Retinal pigment epithelial cell (primary cell): ENCODE measurements around the gene GABRG3.

Source experiments
- DNase-seq: peaks from one replicate; pipeline ENCODE4 v3.0.0-alpha.2; 2010; ENCODE audit warnings: low read depth
- H3K4me3 ChIP-seq: 2 replicates; pipeline ENCODE4 v1.5.1; 2011; ENCODE audit warnings: mild to moderate bottlenecking, low read length, control low read depth, moderate library complexity
- TF ChIP-seq, protein P1 (sequence below): conservative IDR thresholded peaks from 2 replicates; pipeline ENCODE4 v1.5.1; 2011; ENCODE audit warnings: low read depth, low read length, control low read depth, inconsistent platforms

GABRG3 gene

DNA sequence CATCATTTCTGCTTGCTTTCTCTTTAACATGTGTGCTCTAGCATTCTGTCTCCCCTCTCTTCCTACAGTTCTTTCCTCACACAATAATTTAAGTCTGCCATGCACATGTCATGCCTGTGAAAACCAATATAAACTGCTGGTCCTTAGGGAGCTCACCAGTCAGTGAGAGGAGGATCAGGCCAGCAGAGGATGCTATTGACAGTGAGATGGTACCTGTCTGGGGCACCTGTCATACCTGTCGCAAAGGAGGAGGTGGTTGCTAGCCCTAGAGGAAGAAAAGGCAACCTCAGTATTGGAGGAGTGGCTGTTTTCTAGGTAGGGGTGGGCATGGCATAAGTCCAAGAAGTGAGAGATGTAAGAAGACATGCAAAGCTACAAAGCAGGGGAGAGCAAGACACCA, 194.6 kb downstream of the GABRG3 start:
- no peak for DNase-seq
- TF ChIP-seq, protein P1, sequence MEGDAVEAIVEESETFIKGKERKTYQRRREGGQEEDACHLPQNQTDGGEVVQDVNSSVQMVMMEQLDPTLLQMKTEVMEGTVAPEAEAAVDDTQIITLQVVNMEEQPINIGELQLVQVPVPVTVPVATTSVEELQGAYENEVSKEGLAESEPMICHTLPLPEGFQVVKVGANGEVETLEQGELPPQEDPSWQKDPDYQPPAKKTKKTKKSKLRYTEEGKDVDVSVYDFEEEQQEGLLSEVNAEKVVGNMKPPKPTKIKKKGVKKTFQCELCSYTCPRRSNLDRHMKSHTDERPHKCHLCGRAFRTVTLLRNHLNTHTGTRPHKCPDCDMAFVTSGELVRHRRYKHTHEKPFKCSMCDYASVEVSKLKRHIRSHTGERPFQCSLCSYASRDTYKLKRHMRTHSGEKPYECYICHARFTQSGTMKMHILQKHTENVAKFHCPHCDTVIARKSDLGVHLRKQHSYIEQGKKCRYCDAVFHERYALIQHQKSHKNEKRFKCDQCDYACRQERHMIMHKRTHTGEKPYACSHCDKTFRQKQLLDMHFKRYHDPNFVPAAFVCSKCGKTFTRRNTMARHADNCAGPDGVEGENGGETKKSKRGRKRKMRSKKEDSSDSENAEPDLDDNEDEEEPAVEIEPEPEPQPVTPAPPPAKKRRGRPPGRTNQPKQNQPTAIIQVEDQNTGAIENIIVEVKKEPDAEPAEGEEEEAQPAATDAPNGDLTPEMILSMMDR = no peak
- H3K4me3 ChIP-seq = no peak overlapping the region

DNA sequence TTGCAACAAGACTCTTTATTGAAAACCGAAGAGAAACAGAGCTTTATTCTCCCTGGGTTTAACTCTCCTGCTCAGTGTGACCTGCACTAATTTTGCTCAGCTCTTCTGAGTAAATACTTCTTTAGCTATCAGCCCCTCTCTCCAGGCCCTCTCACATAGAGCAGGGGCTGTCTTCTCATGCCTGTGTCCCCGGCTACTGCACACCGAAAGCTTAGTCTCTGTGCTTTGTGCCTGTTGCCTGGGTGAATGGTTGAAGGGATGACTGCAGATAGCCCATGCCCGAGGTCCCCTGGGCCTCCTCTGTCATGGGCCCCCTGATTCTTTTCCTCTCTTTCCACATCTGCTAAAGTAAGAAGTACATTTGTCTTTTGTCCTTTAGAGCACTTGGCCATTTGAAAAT, 195.9 kb downstream of the GABRG3 start:
- no peak overlapping the region for H3K4me3 ChIP-seq
- no peak for DNase-seq
- TF ChIP-seq, protein P1 = no peak

DNA sequence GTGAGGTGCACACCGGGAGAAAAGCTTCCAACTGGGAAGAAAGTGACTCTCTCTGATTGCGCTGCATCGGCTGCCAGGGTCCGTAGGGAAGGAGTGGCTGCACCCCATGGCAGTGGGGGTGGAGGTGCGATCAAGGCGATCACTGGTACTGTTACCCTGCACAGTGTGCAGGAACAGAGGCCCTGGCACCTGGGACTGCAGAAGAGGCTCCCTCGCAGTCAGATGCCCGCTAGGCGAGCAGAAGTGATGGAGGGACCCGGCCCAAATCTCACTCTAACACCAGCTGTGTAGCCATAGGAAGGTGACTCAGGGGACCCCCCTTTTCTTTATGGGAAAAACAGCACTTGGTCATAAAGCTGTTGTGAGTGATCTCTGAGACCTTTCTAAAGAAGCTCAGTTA, 196.8 kb downstream of the GABRG3 start:
- no peak for DNase-seq
- H3K4me3 ChIP-seq = no peak overlapping the region
- TF ChIP-seq, protein P1 = no peak

DNA sequence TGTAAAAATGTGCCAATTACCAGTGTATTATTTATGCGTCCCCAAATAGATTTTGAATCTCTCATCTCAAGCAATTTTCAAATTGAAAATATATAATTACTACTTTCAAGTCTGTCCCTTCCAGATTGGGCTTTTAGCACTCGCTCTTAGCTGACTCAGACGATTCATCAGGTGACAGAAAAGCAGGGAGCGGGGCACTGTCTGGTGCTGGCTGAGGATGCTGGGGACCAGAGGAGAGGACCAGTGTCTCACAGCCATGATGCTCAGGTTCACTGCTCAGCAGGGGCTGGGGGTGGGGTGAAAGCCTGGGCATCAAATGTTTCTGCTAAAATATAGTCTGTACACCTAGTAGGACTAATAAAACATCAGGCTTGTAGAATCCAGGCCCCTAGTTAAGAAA, 199.9 kb downstream of the GABRG3 start:
- TF ChIP-seq, protein P1 = no peak
- H3K4me3 ChIP-seq = no peak overlapping the region
- DNase-seq = no peak

DNA sequence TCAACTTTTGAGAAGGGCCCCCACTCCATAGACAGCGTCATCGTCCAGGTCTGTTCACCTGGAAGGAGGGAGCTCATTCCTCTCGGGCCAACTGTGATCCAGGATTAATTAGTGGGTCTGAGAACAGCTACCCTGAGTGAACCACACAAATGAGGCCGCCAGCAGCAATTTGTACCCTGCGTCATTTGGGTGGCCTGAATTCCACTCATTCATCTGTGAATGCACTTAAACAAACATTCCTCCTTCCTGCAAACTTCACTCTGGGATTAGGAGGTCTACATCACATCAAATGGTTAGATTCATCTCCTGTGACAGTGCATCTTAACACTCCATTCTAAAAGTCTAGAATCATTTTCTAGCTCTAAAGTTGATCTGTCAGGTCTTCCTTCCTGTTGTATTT, 201.8 kb downstream of the GABRG3 start:
- no peak for DNase-seq
- no peak overlapping the region for H3K4me3 ChIP-seq
- TF ChIP-seq, protein P1 = no peak

DNA sequence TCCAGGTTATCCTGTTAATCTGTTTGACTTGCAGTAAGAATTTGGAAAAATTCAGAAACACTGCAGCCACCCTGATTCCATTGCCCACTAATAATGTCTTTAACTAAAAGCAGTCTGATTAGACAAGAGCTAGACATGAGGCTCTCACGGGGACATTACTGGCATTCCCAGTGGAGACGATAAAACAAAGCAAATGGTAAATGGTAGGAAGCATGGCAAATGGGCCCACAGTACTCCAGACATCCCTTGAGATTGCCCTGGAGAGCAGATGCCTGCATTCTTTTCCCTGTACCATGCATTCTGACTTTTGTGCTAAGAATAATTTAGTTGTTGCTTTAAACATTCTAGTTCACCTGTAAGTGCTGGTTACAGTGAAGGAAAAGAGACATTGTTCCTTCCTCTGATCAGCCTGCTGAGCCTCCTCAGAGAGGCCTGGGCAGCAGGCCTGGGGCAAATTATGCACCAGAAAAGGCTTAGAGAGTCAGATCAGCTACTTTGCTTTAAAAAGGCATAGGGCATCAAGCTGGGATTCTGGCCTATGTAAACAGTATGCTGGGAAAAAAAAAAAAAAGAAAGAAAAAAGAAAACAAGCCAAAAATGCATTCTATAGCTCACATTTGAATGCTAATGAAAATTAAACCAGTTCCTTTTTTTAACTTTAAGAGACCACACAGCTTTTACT, 204.6 kb downstream of the GABRG3 start:
- no peak overlapping the region for H3K4me3 ChIP-seq
- TF ChIP-seq, protein P1 = no peak
- DNase-seq = no peak

DNA sequence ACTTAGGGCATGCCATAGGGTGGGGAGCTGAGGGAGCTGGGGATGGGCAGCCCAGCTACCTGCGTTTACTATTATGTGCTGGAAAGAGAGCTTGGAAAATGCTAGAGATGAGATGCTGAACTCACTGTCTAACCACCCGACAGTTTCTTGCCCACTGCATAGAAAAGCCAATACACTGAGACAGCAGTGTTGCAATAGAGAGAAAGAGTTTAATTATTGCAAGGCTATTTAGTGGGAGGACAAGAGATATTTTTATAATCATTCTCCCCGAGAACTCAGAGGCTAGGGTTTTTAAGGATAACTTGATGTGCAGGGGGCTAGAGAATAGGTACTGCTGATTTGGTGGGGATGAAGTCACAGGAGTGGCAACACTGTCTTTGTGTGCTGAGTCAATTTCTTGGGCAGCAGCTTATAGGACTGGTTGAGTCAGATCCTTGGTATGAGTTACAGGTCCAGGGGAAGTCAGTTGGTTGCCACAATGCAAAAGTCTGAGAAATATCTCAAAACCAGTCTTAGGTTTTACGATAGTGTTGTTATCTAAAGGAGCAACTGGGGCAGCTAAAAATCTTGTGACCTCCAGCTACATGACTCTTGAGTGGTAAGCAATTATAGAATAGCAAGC, 205.9 kb downstream of the GABRG3 start:
- no peak overlapping the region for H3K4me3 ChIP-seq
- no peak for DNase-seq
- TF ChIP-seq, protein P1 = no peak
